Kidney epithelial cell (primary cell): Measurements from ENCODE around the gene ARMC2. TPM values are rescaled to one million over a fixed set of nuclear protein-coding genes. Genes with fewer than 3 reads are reported as not detected.
"Not testable (repeated sequence)": the region's sequence is repeated elsewhere in the genome, so short reads cannot be mapped to it uniquely, and the experiment has no call there.

Experiments used
- DNase-seq: peaks from one replicate; pipeline ENCODE4 v3.0.0-alpha.2; 2010; ENCODE audit warnings: low read depth
- H3K27me3 ChIP-seq: 2 replicates; pipeline ENCODE4 v1.6.0; 2011; ENCODE audit warnings: low read length; ENCODE audit not compliant: control insufficient read depth, insufficient read depth
- H3K36me3 ChIP-seq: 2 replicates; pipeline ENCODE4 v1.5.1; 2011; ENCODE audit warnings: low read length; ENCODE audit not compliant: control insufficient read depth, insufficient read depth
- H3K4me3 ChIP-seq: 2 replicates; pipeline ENCODE4 v1.5.1; 2011; ENCODE audit warnings: low read depth, mild to moderate bottlenecking, control low read depth, low read length
- total RNA-seq: library from RNA; depleted of rRNA; stranded (reverse); fragments of >200 nt; gene quantifications from 2 replicates; pipeline ENCODE4 v1.2.3, GENCODE V29; 2015
- TF ChIP-seq, protein P1 (sequence below): IDR thresholded peaks from 2 replicates; pipeline ENCODE4 v1.5.1; 2011; ENCODE audit warnings: mild to moderate bottlenecking, moderate library complexity, low read length, control low read depth, inconsistent platforms; ENCODE audit not compliant: insufficient read depth, poor library complexity, severe bottlenecking

Gene ARMC2
- total RNA-seq, 1 donor from 2014 or later = 1.1 TPM

DNA sequence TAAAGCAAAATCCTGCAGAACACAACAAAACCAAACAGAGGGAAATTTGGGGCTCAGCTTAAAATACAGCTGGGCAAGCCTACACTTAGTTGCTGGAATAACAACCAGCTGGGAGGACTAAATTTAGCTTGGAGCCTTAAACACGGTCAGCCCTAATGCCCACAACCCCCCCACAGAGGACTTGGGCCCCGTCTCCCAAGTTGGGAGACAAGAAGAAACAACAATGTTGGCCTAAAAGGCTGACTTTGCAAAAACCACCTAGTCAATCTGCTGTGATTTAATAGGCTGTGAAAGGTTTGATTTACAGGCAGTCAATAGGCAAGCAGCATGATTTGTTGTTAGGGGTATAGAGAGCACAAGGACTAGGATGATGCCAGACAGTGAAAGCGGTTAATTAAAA lies 40.3 kb upstream of the ARMC2 start:
- Histone ChIP-seq H3K36me3 (no peaks in the 10 kb centered on the region), H3K4me3 (no peak overlapping the region), H3K27me3 (no peaks in the 10 kb centered on the region)
- TF ChIP-seq, protein P1, sequence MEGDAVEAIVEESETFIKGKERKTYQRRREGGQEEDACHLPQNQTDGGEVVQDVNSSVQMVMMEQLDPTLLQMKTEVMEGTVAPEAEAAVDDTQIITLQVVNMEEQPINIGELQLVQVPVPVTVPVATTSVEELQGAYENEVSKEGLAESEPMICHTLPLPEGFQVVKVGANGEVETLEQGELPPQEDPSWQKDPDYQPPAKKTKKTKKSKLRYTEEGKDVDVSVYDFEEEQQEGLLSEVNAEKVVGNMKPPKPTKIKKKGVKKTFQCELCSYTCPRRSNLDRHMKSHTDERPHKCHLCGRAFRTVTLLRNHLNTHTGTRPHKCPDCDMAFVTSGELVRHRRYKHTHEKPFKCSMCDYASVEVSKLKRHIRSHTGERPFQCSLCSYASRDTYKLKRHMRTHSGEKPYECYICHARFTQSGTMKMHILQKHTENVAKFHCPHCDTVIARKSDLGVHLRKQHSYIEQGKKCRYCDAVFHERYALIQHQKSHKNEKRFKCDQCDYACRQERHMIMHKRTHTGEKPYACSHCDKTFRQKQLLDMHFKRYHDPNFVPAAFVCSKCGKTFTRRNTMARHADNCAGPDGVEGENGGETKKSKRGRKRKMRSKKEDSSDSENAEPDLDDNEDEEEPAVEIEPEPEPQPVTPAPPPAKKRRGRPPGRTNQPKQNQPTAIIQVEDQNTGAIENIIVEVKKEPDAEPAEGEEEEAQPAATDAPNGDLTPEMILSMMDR = no peak
- no peak for DNase-seq

DNA sequence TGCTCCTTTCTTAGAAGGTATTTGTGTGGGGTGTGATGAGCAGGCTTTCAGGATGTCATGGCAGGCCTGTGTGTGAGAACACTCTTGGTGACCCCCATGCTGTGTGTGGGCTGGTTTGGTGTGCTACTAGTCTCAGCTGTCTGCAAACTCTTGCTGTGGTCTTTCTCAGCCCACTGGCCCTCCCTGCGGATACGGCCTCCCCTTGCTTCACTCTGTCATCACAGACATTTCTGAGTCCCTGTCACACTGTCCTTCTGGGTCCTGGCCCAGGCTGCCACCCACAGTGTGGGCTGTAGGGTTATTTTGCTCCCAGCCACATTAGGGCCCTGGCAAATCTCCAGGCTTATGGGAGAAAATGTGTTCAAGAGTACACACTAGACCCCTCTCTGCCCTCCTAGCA lies 39.0 kb upstream of the ARMC2 start:
- DNase-seq = no peak
- H3K36me3 ChIP-seq = no peaks in the 10 kb centered on the region
- H3K27me3 ChIP-seq = no peaks in the 10 kb centered on the region
- H3K4me3 ChIP-seq = no peak overlapping the region
- TF ChIP-seq, protein P1 = no peak

DNA sequence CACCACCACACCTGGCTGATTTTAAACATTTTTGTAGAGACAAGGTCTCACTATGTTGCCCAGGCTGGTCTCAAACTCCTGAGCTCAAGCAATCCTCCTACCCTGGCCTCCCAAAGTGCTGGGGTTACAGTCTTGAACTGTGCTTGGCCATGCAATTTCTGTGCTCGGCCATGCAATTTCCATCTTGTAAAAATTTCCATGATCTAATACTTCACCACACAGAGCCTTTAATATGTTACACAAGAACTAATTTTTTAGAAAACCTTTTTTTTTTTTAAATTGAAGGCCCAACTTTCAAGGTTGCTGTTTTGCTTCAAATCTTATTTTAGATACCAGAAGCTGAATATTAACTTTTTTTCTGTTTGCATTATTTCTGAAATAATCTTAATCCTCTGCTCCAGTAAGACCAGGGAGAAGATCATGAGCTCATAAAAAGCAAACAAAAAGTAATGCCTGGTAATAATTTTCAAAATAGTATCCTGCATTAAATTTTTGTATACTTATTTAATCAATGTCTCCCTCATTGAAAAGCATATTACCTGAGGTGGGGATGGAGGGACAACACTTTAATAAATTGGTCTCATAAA lies 38.1 kb upstream of the ARMC2 start:
- Histone ChIP-seq H3K27me3 (no peaks in the 10 kb centered on the region), H3K36me3 (no peaks in the 10 kb centered on the region), H3K4me3 (no peak overlapping the region)
- DNase-seq = no peak
- TF ChIP-seq, protein P1 = no peak

DNA sequence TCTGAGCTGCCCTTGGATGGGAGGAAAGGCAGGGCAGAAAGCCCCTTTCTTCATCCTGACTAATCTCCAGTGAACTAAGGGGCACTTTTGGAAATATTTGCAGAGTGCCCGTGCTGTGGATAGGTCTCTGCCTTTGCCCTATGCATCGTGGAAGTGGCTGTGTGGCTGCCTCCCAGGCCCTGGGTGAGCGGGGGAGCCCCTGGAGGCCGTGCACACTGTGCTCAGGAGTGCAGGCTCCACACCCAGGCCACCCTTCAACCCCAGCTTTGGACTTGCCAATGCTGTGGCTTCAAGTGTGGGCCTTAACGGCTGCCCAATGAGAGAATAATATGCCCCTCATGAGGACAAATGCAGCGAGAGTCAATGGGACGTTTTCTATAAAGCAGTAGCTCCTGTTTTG lies 36.7 kb upstream of the ARMC2 start:
- DNase-seq = no peak
- Histone ChIP-seq H3K4me3 (no peak overlapping the region), H3K36me3 (no peaks in the 10 kb centered on the region), H3K27me3 (no peaks in the 10 kb centered on the region)
- TF ChIP-seq, protein P1 = no peak

DNA sequence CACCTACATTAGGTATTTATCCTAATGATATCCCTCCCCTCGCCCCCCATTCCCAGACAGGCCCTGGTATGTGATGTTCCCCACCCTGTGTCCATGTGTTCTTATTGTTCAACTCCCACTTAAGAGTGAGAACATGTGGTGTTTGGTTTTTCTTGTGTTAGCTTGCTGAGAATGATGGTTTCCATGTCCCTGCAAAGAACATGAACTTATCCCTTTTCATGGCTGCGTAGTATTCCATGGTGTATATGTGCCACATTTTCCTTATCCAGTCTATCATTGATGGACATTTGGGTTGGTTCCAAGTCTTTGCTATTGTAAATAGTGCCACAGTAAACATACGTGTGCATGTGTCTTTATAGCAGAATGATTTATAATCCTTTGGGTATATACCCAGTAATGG lies 35.0 kb upstream of the ARMC2 start:
- H3K4me3 ChIP-seq, H3K36me3 ChIP-seq: not testable (repeated sequence)

DNA sequence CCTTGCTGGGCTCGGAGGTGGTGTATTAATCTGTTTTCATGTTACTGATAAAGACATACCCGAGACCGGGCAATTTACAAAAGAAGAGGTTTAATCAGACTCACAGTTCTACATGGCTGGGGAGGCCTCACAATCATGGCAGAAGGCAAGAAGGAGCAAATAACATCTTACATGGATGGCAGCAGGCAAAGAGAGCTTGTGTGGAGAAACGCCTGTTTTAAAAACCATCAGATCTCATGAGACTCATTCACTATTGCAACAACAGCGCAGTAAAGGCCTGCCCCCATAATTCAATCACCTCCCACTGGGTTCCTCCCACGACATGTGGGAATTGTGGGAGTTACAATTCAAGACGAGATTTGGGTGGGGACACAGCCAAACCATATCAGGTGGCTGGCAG lies 30.9 kb upstream of the ARMC2 start:
- not testable (repeated sequence) for H3K27me3 ChIP-seq, H3K4me3 ChIP-seq, DNase-seq, H3K36me3 ChIP-seq

More for the DNA sequence above, 35.0 kb upstream of the ARMC2 start:
- DNase-seq, H3K27me3 ChIP-seq: not testable (repeated sequence)

DNA sequence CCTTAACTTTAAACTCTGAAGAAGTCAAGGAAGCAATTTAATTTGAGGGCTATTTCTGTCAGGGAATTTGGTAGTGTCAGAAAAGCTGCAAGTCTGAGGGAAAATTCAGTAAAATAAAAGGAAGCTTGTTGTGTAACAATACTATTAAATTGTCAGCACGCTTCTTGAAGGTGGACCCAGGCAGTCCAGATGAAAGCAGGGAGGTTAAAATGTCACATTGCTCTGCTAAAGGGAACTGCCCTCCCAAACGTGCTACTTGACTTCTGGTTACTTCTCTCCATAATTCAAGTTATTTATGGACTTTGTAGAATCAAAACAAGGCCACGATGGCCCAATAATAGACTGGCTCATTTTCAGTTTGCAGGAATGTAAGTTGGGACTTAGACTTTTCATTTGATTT lies 28.2 kb upstream of the ARMC2 start:
- no peak for DNase-seq
- H3K27me3 ChIP-seq = no peaks in the 10 kb centered on the region
- H3K36me3 ChIP-seq = no peaks in the 10 kb centered on the region
- no peak overlapping the region for H3K4me3 ChIP-seq
- TF ChIP-seq, protein P1 = no peak
